OCI-LY3 (cell line): Measurements from ENCODE around the gene CDHR3.
A peak's percentile ranks its signal among the peaks of the same experiment; 100 is the strongest.

Experiments used
- H2AFZ ChIP-seq: fragments of 200-600, 300-600 bp; shearing (Covaris generic); 2 replicates; pipeline ENCODE4 v1.6.0; 2014; ENCODE audit warnings: antibody characterized with exemption, low read depth, low read length
- H3K27ac ChIP-seq: fragments of 200-600, 300-600 bp; sonication (generic); 2 replicates; pipeline ENCODE4 v1.5.1; 2014; ENCODE audit warnings: mild to moderate bottlenecking, low read length, moderate library complexity, mixed read lengths
- H3K27me3 ChIP-seq: fragments of 200-600, 300-600 bp; sonication (generic); 2 replicates; pipeline ENCODE4 v1.6.1; 2014; ENCODE audit warnings: low read depth, low read length, mixed read lengths
- H3K36me3 ChIP-seq: fragments of 200-600, 300-600 bp; sonication (generic); replicated peaks from 2 replicates; pipeline ENCODE3; 2014; ENCODE audit warnings: low read depth, low read length, mixed read lengths
- H3K4me1 ChIP-seq: fragments of 300-600, 200-600 bp; sonication (generic); 2 replicates; pipeline ENCODE4 v1.6.1; 2014; ENCODE audit warnings: low read length, mixed read lengths
- H3K4me2 ChIP-seq: fragments of 200-600, 300-600 bp; sonication (generic); 2 replicates; pipeline ENCODE4 v1.6.1; 2014; ENCODE audit warnings: low read length, mixed read lengths
- H3K4me3 ChIP-seq: fragments of 300-600, 200-600 bp; sonication (generic); 2 replicates; pipeline ENCODE4 v1.5.1; 2014; ENCODE audit warnings: antibody characterized with exemption, mild to moderate bottlenecking, low read length, moderate library complexity
- H3K79me2 ChIP-seq: fragments of 300-600, 200-600 bp; shearing (Covaris generic); 2 replicates; pipeline ENCODE4 v1.6.1; 2014; ENCODE audit warnings: mild to moderate bottlenecking, low read length, mixed read lengths
- H3K9ac ChIP-seq: fragments of 300-600, 200-600 bp; shearing (Covaris generic); 2 replicates; pipeline ENCODE4 v1.6.0; 2014; ENCODE audit warnings: mild to moderate bottlenecking, low read length, moderate library complexity
- H3K9me3 ChIP-seq: fragments of 200-600, 300-600 bp; shearing (Covaris generic); 2 replicates; pipeline ENCODE4 v1.6.1; 2014; ENCODE audit warnings: low read length, mixed read lengths; ENCODE audit not compliant: insufficient read depth
- H4K20me1 ChIP-seq: fragments of 200-600, 300-600 bp; sonication (generic); 2 replicates; pipeline ENCODE4 v1.6.1; 2016; ENCODE audit warnings: low read length, mixed read lengths; ENCODE audit not compliant: insufficient read depth
- CTCF ChIP-seq: fragments of 200-600, 300-600 bp; sonication (generic); IDR thresholded peaks from 2 replicates; pipeline ENCODE4 v1.5.1; 2014; ENCODE audit warnings: antibody characterized with exemption, low read length, low read depth
- EZH2phosphoT487 ChIP-seq: fragments of 200-600 bp; shearing (Covaris generic); IDR thresholded peaks from 2 replicates; pipeline ENCODE4 v1.6.1; 2018; ENCODE audit warnings: antibody characterized with exemption, mixed run types, low read depth

CDHR3 gene

GRCh38 chr7:105931179-105931578 lies 31.9 kb upstream of the CDHR3 start:
- no peak overlapping the region for H3K27ac ChIP-seq
- H3K4me3 ChIP-seq, result no peak overlapping the region
- no peak overlapping the region for H3K4me2 ChIP-seq
- H3K9ac ChIP-seq, result no peak overlapping the region
- no peaks in the 10 kb centered on the region for H3K4me1 ChIP-seq
- H3K27me3 ChIP-seq, result peaks cover 27% of the 10 kb centered on the region
- TF ChIP-seq CTCF (no peak), EZH2phosphoT487 (no peak)
- no peaks in the 10 kb centered on the region for H4K20me1 ChIP-seq
- no peaks in the 10 kb centered on the region for H3K36me3 ChIP-seq
- no peaks in the 10 kb centered on the region for H3K9me3 ChIP-seq
- H2AFZ ChIP-seq, result no peak overlapping the region
- no peaks in the 10 kb centered on the region for H3K79me2 ChIP-seq

GRCh38 chr7:105932835-105933477 lies 30.1 kb upstream of the CDHR3 start:
- no peaks in the 10 kb centered on the region for H4K20me1 ChIP-seq
- H3K9me3 ChIP-seq, result no peaks in the 10 kb centered on the region
- no peak for TF ChIP-seq CTCF
- TF ChIP-seq EZH2phosphoT487, result no peak
- no peaks in the 10 kb centered on the region for H3K79me2 ChIP-seq
- H3K4me1 ChIP-seq, result no peaks in the 10 kb centered on the region
- H3K36me3 ChIP-seq, result no peaks in the 10 kb centered on the region
- H3K4me3 ChIP-seq, result no peak overlapping the region
- no peak overlapping the region for H3K4me2 ChIP-seq
- no peak overlapping the region for H3K9ac ChIP-seq
- H2AFZ ChIP-seq, result no peak overlapping the region
- H3K27ac ChIP-seq, result no peak overlapping the region
- H3K27me3 ChIP-seq, result peaks cover 12% of the 10 kb centered on the region

GRCh38 chr7:105934572-105935185 lies 28.4 kb upstream of the CDHR3 start:
- Histone ChIP-seq H3K27ac (no peak overlapping the region), H2AFZ (no peak overlapping the region), H3K36me3 (no peaks in the 10 kb centered on the region), H4K20me1 (no peaks in the 10 kb centered on the region), H3K79me2 (no peaks in the 10 kb centered on the region), H3K4me2 (no peak overlapping the region), H3K4me3 (no peak overlapping the region), H3K9me3 (no peaks in the 10 kb centered on the region), H3K27me3 (peaks cover 3% of the 10 kb centered on the region; the same call in 1 of the 2 replicates), H3K9ac (no peak overlapping the region), H3K4me1 (no peaks in the 10 kb centered on the region)
- TF ChIP-seq EZH2phosphoT487, result no peak
- peak; percentile 43 for TF ChIP-seq CTCF

- TF ChIP-seq CTCF, result no peak
- no peak for TF ChIP-seq EZH2phosphoT487
- Histone ChIP-seq H3K27me3 (peaks cover 3% of the 10 kb centered on the region; the same call in 1 of the 2 replicates), H3K4me1 (no peaks in the 10 kb centered on the region), H2AFZ (no peak overlapping the region), H3K9me3 (no peaks in the 10 kb centered on the region), H3K9ac (no peak overlapping the region), H3K4me3 (no peak overlapping the region), H3K4me2 (no peak overlapping the region), H3K27ac (no peak overlapping the region), H3K36me3 (no peaks in the 10 kb centered on the region), H4K20me1 (no peaks in the 10 kb centered on the region), H3K79me2 (no peaks in the 10 kb centered on the region)
Observed at GRCh38 chr7:105935250-105935649, 27.8 kb upstream of the CDHR3 start.
